Neural cell (in vitro differentiated cells): ENCODE results near the gene PAGE2B.

Experiments
- CTCF ChIP-seq: fragments of 450-650 bp; IDR thresholded peaks from 2 replicates; pipeline ENCODE4 v1.5.1; 2014; ENCODE audit warnings: antibody characterized with exemption, mild to moderate bottlenecking, moderate library complexity; ENCODE audit not compliant: poor library complexity, severe bottlenecking
- EP300 ChIP-seq: fragments of 450-650 bp; conservative IDR thresholded peaks from 2 replicates; pipeline ENCODE4 v1.6.1; 2014; ENCODE audit warnings: antibody characterized with exemption, mild to moderate bottlenecking, moderate library complexity; ENCODE audit not compliant: poor library complexity, severe bottlenecking

- TF ChIP-seq EP300 (no peak), CTCF (no peak)
Measured at GRCh38 chrX:55111578-55112254, 36.9 kb downstream of the PAGE2B start.
